IMR-90 (cell line): Measurements from ENCODE around the gene TUSC2. TPM values are rescaled to one million over a fixed set of nuclear protein-coding genes. Genes with fewer than 3 reads are reported as not detected.

Experiments
- ATAC-seq: fragments of 200-7000 bp; cut with Tn5 transposase; 2 replicates; pipeline ENCODE4 v1.9.1; 2020; ENCODE audit warnings: low read depth, mild to moderate bottlenecking, moderate library complexity
- BruUV-seq: library from RNA; stranded (reverse); fragments of 400-500 nt; replicated peaks from 2 replicates; lab custom pipeline; 2021; lab: Mats Ljungman, UMichigan
- CTCF ChIA-PET: fragments of 300-600 bp; formaldehyde crosslinking; extraction: SDS; loops from one replicate; lab custom pipeline; 2021; ENCODE audit warnings: antibody characterized with exemption; lab: Yijun Ruan, JAX
- POLR2A ChIA-PET: fragments of 300-600 bp; sonication (Branson Sonifier 250); formaldehyde crosslinking; loops from one replicate; lab custom pipeline; 2022; ENCODE audit warnings: antibody characterized with exemption; ENCODE audit not compliant: unreplicated experiment; lab: Charles Lee
- DNase-seq: peaks from one replicate; pipeline ENCODE4 v3.0.0; 2013
- H2AFZ ChIP-seq: replicated peaks from 2 replicates; pipeline ENCODE3; 2013; ENCODE audit warnings: low read length, mild to moderate bottlenecking; ENCODE audit not compliant: poor library complexity
- H2AK5ac ChIP-seq: 2 replicates; pipeline ENCODE4 v1.6.1; 2013; ENCODE audit warnings: low read depth, low read length, inconsistent platforms
- H2AK9ac ChIP-seq: replicated peaks from 2 replicates; pipeline ENCODE3; 2013; ENCODE audit warnings: mild to moderate bottlenecking, low read depth, low read length, moderate library complexity; ENCODE audit not compliant: poor library complexity
- H2BK120ac ChIP-seq: 2 replicates; pipeline ENCODE4 v1.6.1; 2013; ENCODE audit warnings: low read depth, low read length, inconsistent platforms
- H2BK15ac ChIP-seq: 3 replicates; pipeline ENCODE4 v1.6.1; 2013; ENCODE audit warnings: low read depth, low read length, inconsistent platforms
- H2BK20ac ChIP-seq: 2 replicates; pipeline ENCODE4 v1.6.1; 2013; ENCODE audit warnings: low read depth, mild to moderate bottlenecking, inconsistent platforms, low read length, moderate library complexity
- H2BK5ac ChIP-seq: 2 replicates; pipeline ENCODE4 v1.6.1; 2013; ENCODE audit warnings: mild to moderate bottlenecking, low read depth, low read length, inconsistent platforms; ENCODE audit not compliant: poor library complexity, severe bottlenecking
- H3K14ac ChIP-seq: replicated peaks from 2 replicates; pipeline ENCODE4 v1.6.1; 2013; ENCODE audit warnings: low read depth, low read length, inconsistent platforms
- H3K18ac ChIP-seq: 2 replicates; pipeline ENCODE4 v1.6.1; 2013; ENCODE audit warnings: low read depth, low read length, control low read depth
- H3K23ac ChIP-seq: 2 replicates; pipeline ENCODE4 v1.6.1; 2013; ENCODE audit warnings: low read depth, low read length, inconsistent platforms
- H3K27ac ChIP-seq: 2 replicates; pipeline ENCODE4 v1.5.1; 2013; ENCODE audit warnings: mild to moderate bottlenecking, control low read depth, low read length; ENCODE audit not compliant: insufficient read depth
- H3K27me3 ChIP-seq: 2 replicates; pipeline ENCODE4 v1.6.1; 2013; ENCODE audit warnings: low read length; ENCODE audit not compliant: control insufficient read depth, insufficient read depth
- H3K36me3 ChIP-seq: 2 replicates; pipeline ENCODE4 v1.6.1; 2013; ENCODE audit warnings: low read length, mixed read lengths; ENCODE audit not compliant: control insufficient read depth, insufficient read depth
- H3K4ac ChIP-seq: 2 replicates; pipeline ENCODE4 v1.6.1; 2013; ENCODE audit warnings: low read depth, low read length, inconsistent platforms
- H3K4me1 ChIP-seq: 2 replicates; pipeline ENCODE4 v1.6.1; 2013; ENCODE audit warnings: low read length, mixed read lengths; ENCODE audit not compliant: control insufficient read depth, insufficient read depth
- H3K4me2 ChIP-seq: 2 replicates; pipeline ENCODE4 v1.6.1; 2013; ENCODE audit warnings: low read depth, mild to moderate bottlenecking, control low read depth, low read length, moderate library complexity
- H3K4me3 ChIP-seq: 2 replicates; pipeline ENCODE4 v1.5.1; 2013; ENCODE audit warnings: low read depth, mild to moderate bottlenecking, control low read depth, low read length, moderate library complexity; ENCODE audit not compliant: insufficient read depth
- H3K56ac ChIP-seq: 2 replicates; pipeline ENCODE4 v1.6.1; 2013; ENCODE audit warnings: low read length, inconsistent platforms; ENCODE audit not compliant: insufficient read depth; ENCODE audit errors: extremely low read depth
- H3K79me1 ChIP-seq, 2 experiments: 2 replicates each; pipeline ENCODE4 v1.6.1; 2013; ENCODE audit warnings: low read length in 2 of 2, inconsistent platforms in 1 of 2, low read depth in 1 of 2
- H3K9ac ChIP-seq: 2 replicates; pipeline ENCODE4 v1.6.1; 2013; ENCODE audit warnings: low read depth, low read length, control low read depth
- H3K9me1 ChIP-seq: 2 replicates; pipeline ENCODE4 v1.6.1; 2013; ENCODE audit warnings: low read length, inconsistent platforms; ENCODE audit not compliant: insufficient read depth
- H3K9me3 ChIP-seq: 2 replicates; pipeline ENCODE4 v1.6.1; 2013; ENCODE audit warnings: low read length; ENCODE audit not compliant: control insufficient read depth, insufficient read depth
- H4K20me1 ChIP-seq: 2 replicates; pipeline ENCODE4 v1.6.1; 2013; ENCODE audit warnings: low read length, inconsistent platforms; ENCODE audit not compliant: insufficient read depth
- H4K5ac ChIP-seq: 2 replicates; pipeline ENCODE4 v1.6.1; 2013; ENCODE audit warnings: mild to moderate bottlenecking, low read depth, low read length, control low read depth
- H4K8ac ChIP-seq, 2 experiments: 2 replicates each; pipeline ENCODE4 v1.6.1; 2013; ENCODE audit warnings: low read depth in 2 of 2, low read length in 2 of 2, control low read depth in 1 of 2, inconsistent platforms in 1 of 2
- H4K91ac ChIP-seq: 2 replicates; pipeline ENCODE4 v1.6.1; 2013; ENCODE audit warnings: low read depth, low read length, inconsistent platforms; ENCODE audit not compliant: insufficient read depth
- CEBPB ChIP-seq: IDR thresholded peaks from 2 replicates; pipeline ENCODE4 v1.6.1; 2012; ENCODE audit warnings: low read depth, low read length, improper control_type of control experiment
- POLR2A ChIP-seq: IDR thresholded peaks from 2 replicates; pipeline ENCODE4 v1.6.1; 2012; ENCODE audit warnings: mild to moderate bottlenecking, low read depth, low read length
- RFX5 ChIP-seq: IDR thresholded peaks from 2 replicates; pipeline ENCODE4 v1.8.0; 2012; ENCODE audit warnings: low read depth, mild to moderate bottlenecking, low read length, moderate library complexity
- WGBS, 2 experiments: methylation state at CpG; one replicate each; pipeline versions ENCODE4 v1.1.5 to v1.1.7; 2013; ENCODE audit warnings: missing lambda C conversion rate in 2 of 2; ENCODE audit not compliant: insufficient read length in 1 of 2; ENCODE audit errors: extremely low coverage in 2 of 2; 5-methylcytosine and 5-hydroxymethylcytosine counted together
- dilution Hi-C: fragments of 300-500 bp; cut with HindIII; formaldehyde crosslinking; loops from one replicate; pipeline ENCODE4 v1.14.3; 2018; ENCODE audit warnings: low sequenced_read_pairs; ENCODE audit not compliant: unreplicated experiment
- in situ Hi-C: fragments of 300-500 bp; cut with MboI; formaldehyde crosslinking; loops from 3 replicates; pipeline ENCODE4 v1.14.3; 2019; ENCODE audit warnings: low sequenced_read_pairs, inconsistent platforms, mixed read lengths
- intact Hi-C: fragments of 100-400 bp; cut with micrococcal nuclease; formaldehyde crosslinking; loops from 2 replicates; pipeline ENCODE4 v1.10.0; 2022
- polyA plus RNA-seq, 3 experiments: library from polyadenylated mRNA; depleted of rRNA; stranded (reverse); fragments of >200 nt; gene quantifications; 2 replicates each; pipeline ENCODE4 v1.2.3, GENCODE V29; 2012; ENCODE audit warnings: low replicate concordance in 1 of 3
- total RNA-seq: library from RNA; depleted of rRNA; stranded (reverse); fragments of >200 nt; gene quantifications from 2 replicates; pipeline ENCODE4 v1.2.3, GENCODE V29; 2012

Gene TUSC2
- total and polyA plus RNA-seq, 2 of the 4 experiments (the other 2 are of a cell fraction) = 13.4 to 24.0 TPM

GRCh38 chr3:50333744-50334328, 5.8 kb upstream of the TUSC2 start:
- Histone ChIP-seq H3K79me1 (peaks cover 39 to 62% of the 10 kb centered on the region in 2 experiments), H2BK15ac (no peak overlapping the region), H2AFZ (no peak overlapping the region), H2BK5ac (no peak overlapping the region), H3K9ac (peak overlapping the region; percentile 17; the same call in 1 of the 2 replicates), H4K91ac (no peak overlapping the region), H3K36me3 (peaks cover 32% of the 10 kb centered on the region), H3K14ac (no peak overlapping the region), H2BK20ac (no peak overlapping the region), H3K27ac (peak overlapping the region; percentile 14; the same call in 1 of the 2 replicates), H2AK9ac (peak overlapping the region; percentile 63), H3K4me3 (no peak overlapping the region), H2AK5ac (peak overlapping the region; percentile 5; the same call in 1 of the 2 replicates), H3K9me3 (no peaks in the 10 kb centered on the region), H4K5ac (no peak overlapping the region), H4K8ac (peak overlapping the region in 1 of 2 experiments; percentile 74; a peak in 1 of 4 replicates), H3K56ac (no peak overlapping the region), H3K27me3 (no peaks in the 10 kb centered on the region), H3K4me1 (peaks cover 19% of the 10 kb centered on the region), H3K4me2 (peak overlapping the region; percentile 48; the same call in 1 of the 2 replicates), H3K18ac (no peak overlapping the region), H2BK120ac (no peak overlapping the region), H3K23ac (no peak overlapping the region), H3K4ac (peak overlapping the region; percentile 1), H3K9me1 (peaks cover 21% of the 10 kb centered on the region), H4K20me1 (peaks cover 51% of the 10 kb centered on the region)
- in situ Hi-C loops (loop anchor here (25.0 kb wide), 3 partner anchors 1053 to 1828 kb away; partner anchors contain the start of genes ABHD14B, GPR62, MANF and PCBP4), dilution Hi-C loops (no loop called here), intact Hi-C loops (no loop called here)
- ChIA-PET CTCF (interaction anchor here (0.7 to 1.0 kb wide), 3 partner anchors 10 to 81 kb away, joined by 3 read pairs; no protein-coding TSS in a partner anchor), POLR2A (interaction anchor here (0.6 kb wide), 1 partner anchor 1214 kb away, joined by 16 read pairs; no protein-coding TSS in a partner anchor)
- TF ChIP-seq RFX5 (no peak), CEBPB (no peak), POLR2A (peak; percentile 57)
- BruUV-seq = no TSS peak
- DNase-seq (peak; percentile 86), ATAC-seq (no peak)
- WGBS, 2 experiments = 80% methylated on average over 1 of the region's 12 CpGs; no CpG with 5 or more reads in 1 of the 2 experiments
